DND-41 (cell line): ENCODE data around the gene OPCML.

ENCODE experiments used
- ATAC-seq: fragments of 200-7000 bp; cut with Tn5 transposase; 3 replicates; pipeline ENCODE4 v1.9.1; 2021; ENCODE audit warnings: low read depth; ENCODE audit not compliant: insufficient read depth
- DNase-seq: peaks from one replicate; pipeline ENCODE4 v3.0.0-alpha.2; 2020
- H2AFZ ChIP-seq: 2 replicates; pipeline ENCODE4 v1.6.0; 2012; ENCODE audit warnings: low read depth, low read length
- H3K27ac ChIP-seq: 2 replicates; pipeline ENCODE4 v1.5.1; 2012; ENCODE audit warnings: low read length, inconsistent platforms
- H3K27me3 ChIP-seq: fragments of 200-600 bp; sonication (generic); 2 replicates; pipeline ENCODE4 v1.6.0; 2012; ENCODE audit warnings: low read length, mild to moderate bottlenecking, inconsistent platforms; ENCODE audit not compliant: insufficient read depth, poor library complexity
- H3K36me3 ChIP-seq: 2 replicates; pipeline ENCODE4 v1.5.1; 2012; ENCODE audit warnings: low read length, inconsistent platforms; ENCODE audit not compliant: insufficient read depth
- H3K4me1 ChIP-seq: 2 replicates; pipeline ENCODE4 v1.5.1; 2012; ENCODE audit warnings: mild to moderate bottlenecking, low read length; ENCODE audit not compliant: insufficient read depth
- H3K4me2 ChIP-seq: 2 replicates; pipeline ENCODE4 v1.6.0; 2012; ENCODE audit warnings: mild to moderate bottlenecking, moderate library complexity, low read length, inconsistent platforms; ENCODE audit not compliant: insufficient read depth
- H3K4me3 ChIP-seq, 2 experiments: fragments of 200-600 bp in 1 of 2; shearing (Covaris generic) in 1 of 2; 2 replicates each; pipeline ENCODE4 v1.5.1; 2012 to 2016; ENCODE audit warnings: inconsistent platforms in 2 of 2, low read length in 2 of 2, mild to moderate bottlenecking in 2 of 2, low read depth in 1 of 2, moderate library complexity in 1 of 2
- H3K79me2 ChIP-seq: 2 replicates; pipeline ENCODE4 v1.6.0; 2012; ENCODE audit warnings: low read length, inconsistent platforms; ENCODE audit not compliant: insufficient read depth
- H3K9ac ChIP-seq: 2 replicates; pipeline ENCODE4 v1.6.0; 2012; ENCODE audit warnings: low read depth, mild to moderate bottlenecking, inconsistent platforms, low read length, moderate library complexity
- H3K9me3 ChIP-seq: 2 replicates; pipeline ENCODE4 v1.5.1; 2012; ENCODE audit warnings: low read length, moderate library complexity, mild to moderate bottlenecking, inconsistent platforms; ENCODE audit not compliant: insufficient read depth, severe bottlenecking
- H4K20me1 ChIP-seq: 2 replicates; pipeline ENCODE4 v1.6.0; 2012; ENCODE audit warnings: low read length; ENCODE audit not compliant: insufficient read depth
- CTCF ChIP-seq: IDR thresholded peaks from 2 replicates; pipeline ENCODE4 v1.5.1; 2012; ENCODE audit warnings: borderline replicate concordance, low read length, moderate library complexity, mild to moderate bottlenecking; ENCODE audit not compliant: poor library complexity, severe bottlenecking; ENCODE audit errors: extremely low read depth
- EZH2 ChIP-seq: IDR thresholded peaks from 3 replicates; pipeline ENCODE4 v1.6.1; 2012; ENCODE audit warnings: borderline replicate concordance, low read depth, mild to moderate bottlenecking, moderate library complexity, low read length, inconsistent platforms; ENCODE audit not compliant: severe bottlenecking

OPCML gene

GRCh38 chr11:132430429-132431062 is 1101.8 kb downstream of the OPCML start:
- H3K4me2 ChIP-seq, result no peak overlapping the region
- TF ChIP-seq EZH2 (no peak), CTCF (no peak)
- H3K4me1 ChIP-seq, result no peaks in the 10 kb centered on the region
- no peak for ATAC-seq
- no peak overlapping the region for H3K9ac ChIP-seq
- H2AFZ ChIP-seq, result no peak overlapping the region
- DNase-seq, result no peak
- H3K27me3 ChIP-seq, result no peaks in the 10 kb centered on the region
- no peaks in the 10 kb centered on the region for H4K20me1 ChIP-seq
- no peaks in the 10 kb centered on the region for H3K9me3 ChIP-seq
- no peak overlapping the region for H3K27ac ChIP-seq
- no peaks in the 10 kb centered on the region for H3K79me2 ChIP-seq
- no peaks in the 10 kb centered on the region for H3K36me3 ChIP-seq
- H3K4me3 ChIP-seq, result no peak overlapping the region

- Histone ChIP-seq H3K9me3 (no peaks in the 10 kb centered on the region), H3K36me3 (no peaks in the 10 kb centered on the region), H4K20me1 (no peaks in the 10 kb centered on the region), H2AFZ (no peak overlapping the region), H3K4me3 (no peak overlapping the region), H3K9ac (no peak overlapping the region), H3K27me3 (no peaks in the 10 kb centered on the region), H3K27ac (no peak overlapping the region), H3K4me2 (no peak overlapping the region), H3K4me1 (no peaks in the 10 kb centered on the region), H3K79me2 (no peaks in the 10 kb centered on the region)
- ATAC-seq (no peak), DNase-seq (no peak)
- TF ChIP-seq EZH2, result no peak
- no peak for TF ChIP-seq CTCF
Observed at GRCh38 chr11:132429685-132430084, 1102.6 kb downstream of the OPCML start.

DNA sequence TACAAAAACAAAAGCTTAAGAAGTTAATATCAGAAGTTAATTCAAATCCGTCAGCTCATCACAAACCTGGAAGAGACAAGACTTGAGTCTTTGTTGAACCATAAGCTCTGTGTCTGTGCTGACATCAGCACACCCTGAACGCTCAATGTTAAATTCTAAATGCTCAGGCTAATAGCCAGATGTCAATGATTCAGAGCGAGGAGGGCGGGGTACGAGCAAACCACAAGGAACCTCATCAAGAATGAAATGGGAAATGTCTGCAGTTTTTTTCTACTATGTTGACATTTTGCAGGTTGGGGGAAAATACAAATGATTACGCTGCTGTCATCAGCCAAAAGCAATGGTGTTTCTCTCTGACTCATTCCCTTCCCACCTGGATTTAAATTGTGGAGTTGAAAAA is 1104.7 kb downstream of the OPCML start:
- ATAC-seq, result peak; percentile 63; the same call in 1 of the 3 replicates
- H3K4me2 ChIP-seq, result no peak overlapping the region

More for the DNA sequence above, 1104.7 kb downstream of the OPCML start:
- Histone ChIP-seq H2AFZ (no peak overlapping the region), H3K9ac (no peak overlapping the region), H3K27ac (no peak overlapping the region), H3K27me3 (no peaks in the 10 kb centered on the region), H3K4me1 (no peaks in the 10 kb centered on the region), H4K20me1 (no peaks in the 10 kb centered on the region), H3K4me3 (no peak overlapping the region), H3K79me2 (no peaks in the 10 kb centered on the region), H3K9me3 (no peaks in the 10 kb centered on the region), H3K36me3 (no peaks in the 10 kb centered on the region)
- peak; percentile 10 for DNase-seq
- no peak for TF ChIP-seq EZH2
- no peak for TF ChIP-seq CTCF
